ENCODE measurements around the gene S100A14. TPM values are rescaled to one million over a fixed set of nuclear protein-coding genes. Genes with fewer than 3 reads are reported as not detected.

S100A14 gene
- total and polyA plus RNA-seq, 9 of the 15 experiments (the other 6 are each of a cell fraction or from before 2014, with no cell fraction given): 0.10 to 0.64 (median 0.24) TPM; not detected in 3

GRCh38 chr1:153615406-153615805 lies 719 bp downstream of the S100A14 start:
- no peaks in the 10 kb centered on the region for H4K20me1 ChIP-seq (replicated peaks; ENCODE audit: control insufficient read depth, insufficient read depth, low read length)
- H3K27me3 ChIP-seq (ENCODE audit: control insufficient read depth in 2 of 2, insufficient read depth in 2 of 2, low read length in 2 of 2): no peaks in the 10 kb centered on the region
- TF ChIP-seq ELF1 (tag; IDR thresholded peaks at IDR 0.05) (no peak), ARID3A (IDR thresholded peaks at IDR 0.05; ENCODE audit: borderline replicate concordance, low read depth, low read length) (no peak), ZNF583 (CRISPR knock-in tag; IDR thresholded peaks at IDR 0.05) (no peak)
- TF ChIP-seq, protein P1, sequence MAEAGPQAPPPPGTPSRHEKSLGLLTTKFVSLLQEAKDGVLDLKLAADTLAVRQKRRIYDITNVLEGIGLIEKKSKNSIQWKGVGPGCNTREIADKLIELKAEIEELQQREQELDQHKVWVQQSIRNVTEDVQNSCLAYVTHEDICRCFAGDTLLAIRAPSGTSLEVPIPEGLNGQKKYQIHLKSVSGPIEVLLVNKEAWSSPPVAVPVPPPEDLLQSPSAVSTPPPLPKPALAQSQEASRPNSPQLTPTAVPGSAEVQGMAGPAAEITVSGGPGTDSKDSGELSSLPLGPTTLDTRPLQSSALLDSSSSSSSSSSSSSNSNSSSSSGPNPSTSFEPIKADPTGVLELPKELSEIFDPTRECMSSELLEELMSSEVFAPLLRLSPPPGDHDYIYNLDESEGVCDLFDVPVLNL (CRISPR knock-in tag; IDR thresholded peaks at IDR 0.05; ENCODE audit: low read depth): no peak
- 48% methylated on average over 2 of the region's 2 CpGs for WGBS (ENCODE audit: insufficient coverage, low coverage, missing lambda C conversion rate)
- H3K4me1 ChIP-seq (replicated peaks in 1 of 2; ENCODE audit: control insufficient read depth in 2 of 2, insufficient read depth in 2 of 2, low read length in 2 of 2): peaks cover 18 to 36% of the 10 kb centered on the region in 2 experiments
- intact Hi-C loops (cut with micrococcal nuclease): no loop called here
- ChIA-PET POLR2A (interaction anchor here (0.6 to 6.8 kb wide), 7 partner anchors 9 to 258 kb away, joined by 3 to 70 read pairs (median 5); partner anchors contain the start of genes S100A1 and S100A13), CTCF (ENCODE audit: low intra/inter-chr PET ratio) (no interaction called here)
- BruUV-seq (replicated peaks): no TSS peak
- H3K4me3 ChIP-seq: no peak overlapping the region
- FAIRE-seq (no peak), DNase-seq (ENCODE audit: extremely low read depth in 1 of 4, low spot score in 3 of 4) (no peak), ATAC-seq (no peak)
- H3K27ac ChIP-seq (ENCODE audit: extremely low read depth, low read depth, low read length): no peak overlapping the region
- no peak overlapping the region for H3K4me2 ChIP-seq (ENCODE audit: insufficient read depth, low read length)
- H3K9me1 ChIP-seq (ENCODE audit: control insufficient read depth, insufficient read depth, low read length): no peaks in the 10 kb centered on the region
- no peaks in the 10 kb centered on the region for H3K79me2 ChIP-seq (ENCODE audit: control insufficient read depth, insufficient read depth, low read length)
- no peaks in the 10 kb centered on the region for H3K36me3 ChIP-seq (ENCODE audit: control insufficient read depth, insufficient read depth, low read length)
- no peak overlapping the region for H2AFZ ChIP-seq (ENCODE audit: low read depth, low read length)
- in situ Hi-C loops (cut with MboI): no loop called here
- no peaks in the 10 kb centered on the region for H3K9me3 ChIP-seq (replicated peaks; ENCODE audit: control insufficient read depth, insufficient read depth, low read depth, low read length)
- peak overlapping the region in 1 of 2 experiments; percentile 48; a peak in 1 of 4 replicates for H3K9ac ChIP-seq (ENCODE audit: insufficient read depth in 1 of 2, low read depth in 2 of 2, low read length in 2 of 2)

Measured in K562 (cell line).